Activated CD4-positive, alpha-beta memory T cell treated with anti-CD3 and anti-CD28 coated beads, Interleukin-2, amount 10 ng/mL, durations not matched to agents 7 days and 5 days (primary cell): ENCODE results near the gene AGPAT1. TPM values are rescaled to one million over a fixed set of nuclear protein-coding genes. Genes with fewer than 3 reads are reported as not detected.
A peak's percentile ranks its signal among the peaks of the same experiment; 100 is the strongest.
"Not testable (repeated sequence)": the region's sequence is repeated elsewhere in the genome, so short reads cannot be mapped to it uniquely, and the experiment has no call there.

Experiments used
- CTCF ChIA-PET: fragments of 350-600 bp; sonication (Branson Sonifier 250); formaldehyde crosslinking; loops from one replicate; lab custom pipeline; 2021; ENCODE audit warnings: antibody characterized with exemption, inconsistent platforms; lab: Charles Lee
- POLR2A ChIA-PET: fragments of 350-600 bp; sonication (Branson Sonifier 250); formaldehyde crosslinking; loops from one replicate; lab custom pipeline; 2021; ENCODE audit warnings: antibody characterized with exemption; lab: Charles Lee
- DNase-seq: peaks from one replicate; pipeline ENCODE4 v3.0.0-alpha.2; 2020
- H3K27ac Mint-ChIP-seq: one replicate; pipeline ENCODE4 v1.8.0; 2021; ENCODE audit warnings: mild to moderate bottlenecking, mixed read lengths
- H3K27me3 Mint-ChIP-seq: one replicate; pipeline ENCODE4 v1.8.0; 2021; ENCODE audit warnings: mixed read lengths
- H3K36me3 Mint-ChIP-seq: one replicate; pipeline ENCODE4 v1.8.0; 2021; ENCODE audit warnings: low read depth, mixed read lengths
- H3K4me1 Mint-ChIP-seq: one replicate; pipeline ENCODE4 v1.8.0; 2021; ENCODE audit warnings: mixed read lengths
- H3K4me3 Mint-ChIP-seq: one replicate; pipeline ENCODE4 v1.8.0; 2021; ENCODE audit warnings: mild to moderate bottlenecking, mixed read lengths
- H3K9me3 Mint-ChIP-seq: one replicate; pipeline ENCODE4 v1.8.0; 2021; ENCODE audit warnings: mixed read lengths
- total RNA-seq, 2 experiments: library from RNA; stranded (reverse); gene quantifications; one replicate each; pipeline ENCODE4 v1.2.3, GENCODE V29; 2021

AGPAT1 gene
- total RNA-seq, 2 experiments from 2014 or later: 42.7 to 43.1 TPM

DNA sequence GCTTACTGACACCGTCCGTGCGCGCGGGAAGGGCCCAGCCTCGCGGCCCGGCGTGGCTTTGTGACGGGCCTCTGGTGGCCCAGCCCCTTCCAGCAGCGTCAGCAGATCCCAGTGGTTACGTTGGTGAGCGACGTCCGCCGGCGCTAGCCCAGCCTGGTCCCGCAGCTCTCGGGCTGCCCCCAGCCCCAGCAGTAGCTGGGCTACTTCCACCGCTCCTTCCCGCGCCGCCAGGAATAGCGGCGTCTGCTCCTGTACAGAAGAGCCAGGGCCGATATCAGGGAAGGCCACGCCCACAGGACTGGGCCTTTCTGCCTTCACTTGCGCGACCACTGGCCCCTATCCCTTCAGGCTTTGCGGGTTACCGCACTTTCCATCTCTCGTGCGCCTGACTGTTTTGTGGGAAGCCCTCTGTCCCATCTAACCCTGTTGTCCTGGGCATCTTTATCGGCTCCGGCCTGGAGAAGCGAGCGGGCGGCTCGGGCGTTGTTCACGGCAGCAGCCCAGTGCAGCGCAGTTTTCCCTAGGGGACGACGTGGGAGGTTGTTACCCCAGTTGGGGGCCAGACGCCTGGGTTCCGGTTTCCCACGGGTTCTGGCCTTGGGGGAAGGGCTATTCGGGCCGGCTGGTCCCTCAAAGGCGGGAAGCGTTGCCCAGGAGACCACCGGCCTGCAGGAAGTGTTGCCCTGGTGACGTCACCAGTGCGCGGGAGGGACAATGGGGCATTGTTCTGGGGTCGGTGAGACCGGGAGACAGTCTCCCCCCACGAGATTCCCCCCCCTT lies 20.2 kb upstream of the AGPAT1 start:
- Mint-ChIP-seq H3K9me3 (no peaks in the 10 kb centered on the region), H3K27me3 (peaks cover 2% of the 10 kb centered on the region)

DNA sequence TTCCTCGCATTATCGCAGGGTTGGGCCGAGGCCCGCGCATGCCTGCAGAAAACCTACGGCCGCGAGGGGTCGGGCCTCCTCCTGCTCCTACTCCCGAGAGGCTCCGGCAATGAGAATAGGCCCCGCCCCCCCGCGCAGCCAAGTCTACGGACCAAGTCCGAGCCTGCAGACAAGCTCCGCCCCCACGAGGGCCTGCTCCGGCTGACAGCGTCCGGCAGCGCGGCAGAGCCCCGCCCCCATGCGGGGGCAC lies 19.7 kb upstream of the AGPAT1 start:
- Mint-ChIP-seq H3K4me3 (peak overlapping the region; percentile 95), H3K27me3 (peaks cover 2% of the 10 kb centered on the region), H3K27ac (peak overlapping the region; percentile 98), H3K36me3 (peaks cover 19% of the 10 kb centered on the region), H3K9me3 (no peaks in the 10 kb centered on the region), H3K4me1 (peaks cover 35% of the 10 kb centered on the region)
- peak; percentile 100 for DNase-seq
- CTCF ChIA-PET: interaction anchor here (0.6 to 2.1 kb wide), 21 partner anchors 10 to 1632 kb away, joined by 3 to 20 read pairs (median 3); partner anchors contain the start of genes AGPAT1, ATF6B, BRD2 and DXO
- POLR2A ChIA-PET: interaction anchor here (0.7 to 10.5 kb wide), 12 partner anchors 9 to 776 kb away, joined by 3 to 155 read pairs (median 4); partner anchors contain the start of genes AGPAT1, ATF6B, BRD2 and FKBPL

More for the DNA sequence above, 20.2 kb upstream of the AGPAT1 start:
- POLR2A ChIA-PET: interaction anchor here (0.6 to 10.5 kb wide), 18 partner anchors 8 to 775 kb away, joined by 3 to 155 read pairs (median 4); partner anchors contain the start of genes AGPAT1, ATF6B, BRD2 and FKBPL
- H3K4me1 Mint-ChIP-seq: peaks cover 35% of the 10 kb centered on the region
- peak overlapping the region; percentile 98 for H3K27ac Mint-ChIP-seq
- DNase-seq: peak; percentile 73
- CTCF ChIA-PET: interaction anchor here (0.6 to 2.1 kb wide), 20 partner anchors 14 to 1633 kb away, joined by 3 to 20 read pairs (median 4); partner anchors contain the start of genes AGPAT1, ATF6B, BRD2 and DXO
- peak overlapping the region; percentile 95 for H3K4me3 Mint-ChIP-seq
- H3K36me3 Mint-ChIP-seq: peaks cover 16% of the 10 kb centered on the region

DNA sequence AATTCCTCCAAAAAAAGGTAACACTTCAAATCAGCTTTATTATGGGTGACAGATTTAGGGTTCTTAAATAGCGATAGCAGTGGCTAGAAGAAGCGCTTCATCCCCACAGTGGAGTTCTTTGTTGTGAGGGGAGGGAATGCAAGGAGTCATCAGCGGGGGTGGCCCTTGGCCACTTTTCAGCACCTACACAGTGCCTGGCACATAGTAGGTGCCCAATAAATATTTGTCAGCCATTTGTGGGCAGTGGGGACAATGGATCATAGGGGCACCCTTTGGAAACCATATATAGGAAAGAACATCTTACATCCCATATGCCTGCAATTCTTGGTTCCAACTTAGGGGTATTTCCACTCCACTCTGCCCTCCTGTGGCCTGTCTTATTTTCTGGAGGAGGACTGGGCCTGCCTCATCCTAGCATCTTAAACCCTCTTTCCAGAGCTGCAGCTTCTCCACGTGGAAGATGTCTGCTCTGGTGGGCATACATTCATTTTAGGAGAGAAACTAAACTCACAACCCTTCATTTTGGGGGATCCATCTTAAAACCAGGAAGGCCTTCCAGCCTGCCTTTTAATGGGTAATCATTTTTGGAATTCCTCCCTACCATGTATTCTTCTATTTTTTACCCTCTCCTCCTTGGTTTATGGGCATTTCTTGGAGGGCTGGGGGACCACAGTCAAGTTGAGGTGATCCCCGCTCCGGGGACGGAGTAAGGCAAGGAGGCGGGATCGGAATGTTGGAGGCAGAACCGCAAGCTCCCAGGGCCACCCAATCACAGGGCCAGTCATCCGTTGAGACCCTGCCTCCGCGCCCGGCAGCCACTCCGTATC lies 19.2 kb upstream of the AGPAT1 start:
- peaks cover 24% of the 10 kb centered on the region for H3K36me3 Mint-ChIP-seq
- CTCF ChIA-PET: interaction anchor here (0.7 to 2.1 kb wide), 17 partner anchors 11 to 774 kb away, joined by 3 to 20 read pairs (median 4); partner anchors contain the start of genes AGPAT1, ATF6B, BRD2 and DXO

DNA sequence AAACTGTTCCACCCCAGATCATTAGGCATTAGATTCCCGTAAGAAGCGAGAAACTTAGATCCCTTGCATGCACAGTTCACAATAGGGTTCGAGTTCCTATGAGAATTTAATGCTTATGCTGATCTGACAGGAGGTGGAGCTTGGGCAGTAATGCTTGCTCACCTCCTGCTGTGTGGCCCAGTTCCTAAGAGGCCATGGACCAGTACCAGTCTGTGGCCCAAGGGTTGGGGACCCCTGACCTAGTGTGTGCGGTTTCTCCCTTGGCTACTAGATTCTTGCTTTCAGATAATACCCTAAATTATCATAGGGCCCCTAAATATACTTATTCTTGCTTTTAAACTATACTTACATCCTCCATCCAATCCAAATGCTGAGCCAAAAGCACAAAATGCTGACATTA lies 18.5 kb upstream of the AGPAT1 start:
- ChIA-PET POLR2A (interaction anchor here (2.2 to 10.5 kb wide), 3 partner anchors 15 to 777 kb away, joined by 14 to 155 read pairs (median 16); partner anchors contain the start of genes AGPAT1, ATF6B and RNF5), CTCF (interaction anchor here (1.3 to 2.0 kb wide), 3 partner anchors 51 to 67 kb away, joined by 3 to 20 read pairs (median 5); partner anchors contain the start of genes ATF6B and FKBPL)
- Mint-ChIP-seq H3K4me1 (peaks cover 35% of the 10 kb centered on the region), H3K27ac (peak overlapping the region; percentile 47), H3K4me3 (peak overlapping the region; percentile 95), H3K36me3 (peaks cover 25% of the 10 kb centered on the region), H3K9me3 (no peaks in the 10 kb centered on the region), H3K27me3 (no peaks in the 10 kb centered on the region)
- no peak for DNase-seq

More for the DNA sequence above, 19.2 kb upstream of the AGPAT1 start:
- Mint-ChIP-seq H3K27ac (peak overlapping the region; percentile 85), H3K27me3 (no peaks in the 10 kb centered on the region), H3K9me3 (no peaks in the 10 kb centered on the region), H3K4me3 (peak overlapping the region; percentile 95), H3K4me1 (peaks cover 35% of the 10 kb centered on the region)
- DNase-seq: peak; percentile 53
- POLR2A ChIA-PET: interaction anchor here (0.7 to 10.5 kb wide), 12 partner anchors 9 to 777 kb away, joined by 3 to 155 read pairs (median 4); partner anchors contain the start of genes AGPAT1, ATF6B, BRD2 and FKBPL

DNA sequence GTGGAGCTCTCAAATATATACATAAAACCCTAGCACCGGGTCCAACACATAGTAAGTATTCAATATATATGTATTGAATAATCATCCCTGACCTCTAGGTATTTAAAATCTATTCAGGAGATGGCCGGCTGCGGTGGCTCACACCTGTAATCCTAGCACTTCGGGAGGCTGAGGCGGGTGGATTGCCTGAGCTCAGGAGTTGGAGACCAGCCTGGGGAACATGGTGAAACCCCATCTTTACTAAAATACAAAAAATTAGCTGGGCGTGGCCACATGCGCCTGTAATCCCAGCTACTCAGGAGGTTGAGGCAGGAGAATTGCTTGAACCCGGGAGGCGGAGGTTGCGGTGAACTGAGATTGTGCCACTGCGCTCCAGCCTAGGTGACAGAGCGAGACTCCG lies 17.2 kb upstream of the AGPAT1 start:
- DNase-seq, H3K9me3 Mint-ChIP-seq, H3K27me3 Mint-ChIP-seq: not testable (repeated sequence)
- ChIA-PET POLR2A (interaction anchor here (0.7 to 10.5 kb wide), 8 partner anchors 14 to 781 kb away, joined by 3 to 155 read pairs (median 6); partner anchors contain the start of genes AGPAT1, ATF6B, DXO and FKBPL), CTCF (interaction anchor here (0.6 to 1.3 kb wide), 4 partner anchors 14 to 234 kb away, joined by 3 to 8 read pairs (median 4); partner anchors contain the start of genes FKBPL, NELFE and SKIC2)
- peaks cover 38% of the 10 kb centered on the region for H3K36me3 Mint-ChIP-seq
- peak overlapping the region; percentile 100 for H3K4me3 Mint-ChIP-seq
- peak overlapping the region; percentile 99 for H3K27ac Mint-ChIP-seq
- H3K4me1 Mint-ChIP-seq: peaks cover 47% of the 10 kb centered on the region

DNA sequence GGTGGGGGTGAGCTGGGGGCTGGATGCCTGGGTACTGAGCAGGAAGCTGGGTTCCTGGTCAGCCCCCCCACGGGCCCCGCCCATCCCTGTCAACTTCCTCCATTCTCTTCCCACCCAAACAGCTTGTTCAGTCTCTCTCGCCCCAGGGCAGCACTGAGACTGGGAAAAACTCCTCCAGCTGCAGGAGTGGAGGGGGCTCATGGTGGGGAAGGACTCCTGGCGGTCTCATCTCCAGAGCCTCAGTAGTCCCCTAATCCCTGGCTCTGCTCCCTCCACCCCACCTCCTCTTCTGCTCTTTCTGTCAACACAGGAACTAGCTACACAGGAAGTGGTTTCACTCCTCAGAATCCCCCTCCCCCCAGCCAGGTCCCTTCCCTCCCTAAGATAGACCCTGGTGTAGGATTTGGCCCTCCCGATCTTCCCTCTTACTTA lies 16.7 kb upstream of the AGPAT1 start, which contains the start of gene GPSM3:
Gene GPSM3 (minus strand): TSS at position 36 of the 432 bp plus-strand sequence. CDS start 130 bp downstream, outside the sequence.
- Mint-ChIP-seq H3K4me3 (peak within 1 kb of the TSS; percentile 100), H3K27ac (peak within 1 kb of the TSS; percentile 99), H3K4me1 (peaks cover 52% of the 10 kb centered on the region), H3K27me3 (no peaks in the 10 kb centered on the region), H3K9me3 (no peaks in the 10 kb centered on the region), H3K36me3 (peaks cover 42% of the 10 kb centered on the region)
- ChIA-PET CTCF (interaction anchor here (0.6 to 1.2 kb wide), 3 partner anchors 13 to 233 kb away, joined by 3 to 8 read pairs (median 4); partner anchors contain the start of genes NELFE and SKIC2), POLR2A (interaction anchor here (0.7 to 10.5 kb wide), 10 partner anchors 13 to 781 kb away, joined by 3 to 155 read pairs (median 5); partner anchors contain the start of genes AGPAT1, ATF6B, DXO and FKBPL)
- peak; percentile 69 for DNase-seq

DNA sequence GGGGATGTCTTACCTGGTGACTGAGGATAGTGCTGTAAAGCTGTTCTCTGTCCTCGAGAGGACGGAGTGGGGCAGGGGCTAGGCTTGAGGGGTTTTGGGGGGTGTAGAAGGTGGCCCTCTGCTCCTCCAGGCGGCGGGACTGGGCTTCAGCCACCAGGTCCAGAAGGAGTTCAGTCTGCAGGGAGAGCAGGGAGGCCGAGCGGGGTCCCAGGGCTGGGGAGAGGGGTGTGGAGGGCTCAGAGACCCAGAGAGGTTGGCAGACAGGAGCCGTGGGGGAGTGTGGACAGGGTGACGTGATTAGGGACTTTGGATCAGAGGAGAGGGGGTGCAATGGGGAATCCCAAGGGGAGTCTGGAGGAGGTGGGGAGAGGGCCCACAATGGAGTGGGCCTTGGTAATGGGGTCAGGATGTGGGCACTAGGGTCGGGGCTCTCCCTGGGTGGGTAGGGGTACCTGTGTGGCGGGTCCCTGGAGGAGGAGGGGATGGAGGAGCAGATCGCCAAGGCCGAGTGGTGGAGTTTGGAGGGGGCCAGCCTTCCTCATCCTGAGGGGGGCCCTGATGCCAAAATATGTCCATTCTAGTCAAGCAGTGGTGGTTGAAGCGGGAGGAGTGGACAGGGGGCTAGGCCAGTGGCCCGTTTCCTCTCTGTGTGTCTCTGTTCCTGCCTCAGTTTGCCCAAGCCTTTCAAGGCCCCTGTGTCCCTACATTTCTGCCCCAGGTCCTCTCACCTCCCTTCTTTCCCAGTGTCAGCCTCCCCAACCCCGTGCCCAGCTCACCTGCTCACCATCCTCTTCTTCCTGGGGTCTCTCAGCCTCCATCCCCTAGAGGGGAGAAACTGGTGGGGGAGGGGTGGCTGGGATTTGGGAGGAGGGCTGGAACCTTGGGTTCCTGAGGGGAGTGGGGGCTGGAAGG lies 16.1 kb upstream of the AGPAT1 start:
- H3K36me3 Mint-ChIP-seq: peaks cover 49% of the 10 kb centered on the region
- peak overlapping the region; percentile 99 for H3K27ac Mint-ChIP-seq
- ChIA-PET POLR2A (interaction anchor here (0.7 to 10.5 kb wide), 11 partner anchors 12 to 782 kb away, joined by 3 to 155 read pairs (median 7); partner anchors contain the start of genes AGPAT1, ATF6B, FKBPL and PSMB8), CTCF (interaction anchor here (0.6 to 1.2 kb wide), 3 partner anchors 13 to 233 kb away, joined by 3 to 8 read pairs (median 4); partner anchors contain the start of genes NELFE and SKIC2)
- peak overlapping the region; percentile 100 for H3K4me3 Mint-ChIP-seq
- H3K4me1 Mint-ChIP-seq: peaks cover 56% of the 10 kb centered on the region
- no peaks in the 10 kb centered on the region for H3K9me3 Mint-ChIP-seq
- no peak for DNase-seq
- H3K27me3 Mint-ChIP-seq: no peaks in the 10 kb centered on the region

DNA sequence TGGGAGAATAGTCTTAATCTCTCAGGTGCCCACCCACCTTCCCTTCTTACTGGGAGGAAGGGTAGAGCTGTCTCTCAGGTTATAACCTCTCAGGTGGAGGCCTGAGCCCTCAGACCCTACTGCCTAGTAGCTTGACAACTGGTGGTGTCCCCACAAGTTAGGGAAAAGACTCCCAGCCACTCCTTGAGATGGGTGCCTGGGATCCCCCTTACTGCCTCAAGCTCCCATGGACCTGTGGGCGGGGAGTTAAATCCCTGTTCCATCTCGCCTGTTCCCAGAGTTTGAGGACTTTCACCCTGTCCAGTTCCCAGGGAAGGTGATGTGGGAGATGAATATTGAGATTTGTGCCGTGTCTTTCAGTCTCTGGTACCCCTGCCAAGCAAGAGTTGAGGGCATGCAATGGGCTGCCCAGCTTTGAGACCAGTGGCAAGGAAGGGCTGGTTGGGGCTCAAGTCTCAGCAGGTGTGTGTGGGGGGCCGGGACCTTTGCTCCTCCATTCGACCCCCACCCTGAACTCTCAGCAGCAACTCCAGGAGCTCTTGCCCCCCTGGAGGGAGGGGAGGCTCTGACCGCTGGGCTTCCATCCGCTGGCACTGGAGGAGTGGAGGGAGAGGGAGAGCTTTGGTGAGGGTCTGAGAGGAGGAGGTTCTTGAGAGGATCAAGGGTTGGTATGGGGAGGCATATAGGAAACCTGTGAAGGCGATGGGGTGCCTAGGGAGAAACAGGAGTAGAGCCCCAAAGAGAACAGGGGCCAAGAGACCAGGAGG lies 15.2 kb upstream of the AGPAT1 start:
- DNase-seq: no peak
- Mint-ChIP-seq H3K4me3 (peak overlapping the region; percentile 100), H3K9me3 (no peaks in the 10 kb centered on the region), H3K4me1 (peaks cover 61% of the 10 kb centered on the region), H3K27me3 (no peaks in the 10 kb centered on the region), H3K27ac (peak overlapping the region; percentile 99), H3K36me3 (peaks cover 57% of the 10 kb centered on the region)
- ChIA-PET CTCF (interaction anchor here (1.2 kb wide), 1 partner anchor 11 kb away, joined by 6 read pairs; no protein-coding TSS in a partner anchor), POLR2A (interaction anchor here (0.7 to 10.5 kb wide), 8 partner anchors 12 to 1081 kb away, joined by 3 to 155 read pairs (median 4); partner anchors contain the start of genes AGPAT1, ATF6B, DXO and FKBPL)

DNA sequence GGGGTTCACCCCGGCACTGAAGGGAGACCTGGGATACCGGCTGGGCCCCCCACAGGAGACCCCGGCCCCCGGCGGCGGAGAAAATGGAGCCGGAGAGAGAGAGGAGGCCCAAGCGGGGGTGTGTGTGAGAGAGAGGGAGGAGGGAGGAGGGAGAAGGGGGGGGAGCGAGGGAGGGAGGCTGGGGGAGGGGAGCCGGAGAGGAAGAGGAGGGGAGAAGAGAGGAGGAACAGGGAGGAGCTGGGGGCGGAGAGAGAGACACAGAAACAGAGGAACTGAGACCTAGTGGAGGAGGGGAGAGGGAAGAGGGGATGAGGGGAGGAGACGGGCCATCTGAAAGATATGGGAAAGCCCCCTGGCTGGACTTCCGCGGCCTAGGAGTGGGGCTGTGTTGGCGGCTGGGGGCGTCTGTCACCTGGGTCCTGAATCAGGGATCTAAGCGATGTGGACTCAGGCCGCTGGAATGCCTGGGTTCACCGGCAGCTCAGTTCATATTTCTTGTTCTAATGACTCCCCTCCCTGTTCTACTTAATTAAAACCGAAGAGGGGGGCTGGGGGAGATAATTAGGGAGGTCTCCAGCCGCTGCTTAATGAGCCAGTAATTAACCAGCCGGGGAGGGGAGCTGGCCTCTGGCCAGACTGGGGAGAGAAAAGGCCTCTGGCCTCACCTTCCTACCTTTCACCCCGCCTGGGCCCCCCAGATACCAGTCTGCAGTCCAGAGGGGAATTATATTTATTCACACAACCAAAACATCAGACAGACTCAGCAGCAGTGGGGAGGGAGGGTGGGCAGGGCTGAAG lies 14.4 kb upstream of the AGPAT1 start, which contains the start of gene PBX2:
Gene PBX2 (minus strand): TSS at position 149 of the 798 bp plus-strand sequence. CDS start 287 bp downstream, outside the sequence.
- no peaks in the 10 kb centered on the region for H3K9me3 Mint-ChIP-seq
- no peaks in the 10 kb centered on the region for H3K27me3 Mint-ChIP-seq
- peak within 1 kb of the TSS; percentile 100 for H3K4me3 Mint-ChIP-seq
- H3K4me1 Mint-ChIP-seq: peaks cover 66% of the 10 kb centered on the region
- peak within 1 kb of the TSS; percentile 99 for H3K27ac Mint-ChIP-seq
- H3K36me3 Mint-ChIP-seq: peaks cover 65% of the 10 kb centered on the region
- DNase-seq: peak; percentile 89
- CTCF ChIA-PET: interaction anchor here (1.2 kb wide), 1 partner anchor 11 kb away, joined by 6 read pairs; no protein-coding TSS in a partner anchor
- POLR2A ChIA-PET: interaction anchor here (0.6 to 10.5 kb wide), 8 partner anchors 11 to 1081 kb away, joined by 3 to 155 read pairs (median 4); partner anchors contain the start of genes AGPAT1, ATF6B, DXO and FKBPL
